GM23338 (cell line): ENCODE results near the gene UGT2B10. TPM values are rescaled to one million over a fixed set of nuclear protein-coding genes. Genes with fewer than 3 reads are reported as not detected.

Experiments used
- ATAC-seq: fragments of 200-7000 bp; cut with Tn5 transposase; 3 replicates; pipeline ENCODE4 v1.9.1; 2020
- DNase-seq: peaks from one replicate; pipeline ENCODE4 v3.0.0-alpha.2; 2015; ENCODE audit warnings: low spot score
- H2AFZ ChIP-seq: fragments of 200-600 bp; sonication (generic); 2 replicates; pipeline ENCODE4 v1.8.0; 2016; ENCODE audit warnings: antibody characterized with exemption, mild to moderate bottlenecking, moderate library complexity
- H3F3A ChIP-seq: fragments of 200-600 bp; sonication (generic); replicated peaks from 2 replicates; pipeline ENCODE4 v1.8.0; 2017; ENCODE audit warnings: antibody characterized with exemption, mixed run types, low read depth
- H3K27ac ChIP-seq: fragments of 200-600 bp; sonication (generic); 2 replicates; pipeline ENCODE4 v1.6.1; 2016; ENCODE audit warnings: low read depth
- H3K27me3 ChIP-seq: fragments of 200-600 bp; sonication (generic); 2 replicates; pipeline ENCODE4 v1.8.0; 2016; ENCODE audit warnings: mild to moderate bottlenecking, mixed run types, moderate library complexity; ENCODE audit not compliant: insufficient read depth
- H3K36me3 ChIP-seq: fragments of 200-600 bp; sonication (generic); 2 replicates; pipeline ENCODE4 v1.8.0; 2016; ENCODE audit warnings: mild to moderate bottlenecking; ENCODE audit not compliant: insufficient read depth
- H3K4me1 ChIP-seq: fragments of 200-600 bp; sonication (generic); 2 replicates; pipeline ENCODE4 v1.8.0; 2016; ENCODE audit warnings: mild to moderate bottlenecking, moderate library complexity; ENCODE audit not compliant: insufficient read depth
- H3K4me2 ChIP-seq: fragments of 200-600 bp; sonication (generic); 2 replicates; pipeline ENCODE4 v1.7.1; 2017; ENCODE audit warnings: mixed run types
- H3K4me3 ChIP-seq: fragments of 200-600 bp; sonication (generic); 2 replicates; pipeline ENCODE4 v1.6.1; 2016; ENCODE audit warnings: mixed run types
- H3K79me2 ChIP-seq: fragments of 200-600 bp; sonication (generic); replicated peaks from 2 replicates; pipeline ENCODE4 v1.8.0; 2017; ENCODE audit warnings: mild to moderate bottlenecking; ENCODE audit not compliant: insufficient read depth
- H3K9me2 ChIP-seq: fragments of 200-600 bp; sonication (generic); 2 replicates; pipeline ENCODE4 v1.8.0; 2017; ENCODE audit not compliant: insufficient read depth
- H4K20me1 ChIP-seq: fragments of 200-600 bp; sonication (generic); replicated peaks from 2 replicates; pipeline ENCODE4 v1.8.0; 2017; ENCODE audit warnings: mild to moderate bottlenecking; ENCODE audit not compliant: insufficient read depth
- H3K27ac Mint-ChIP-seq: 2 replicates; pipeline ENCODE4 v1.8.0; 2020; ENCODE audit warnings: inconsistent platforms, mild to moderate bottlenecking, moderate library complexity, mixed read lengths
- H3K27me3 Mint-ChIP-seq: 3 replicates; pipeline ENCODE4 v1.8.0; 2022; ENCODE audit warnings: low read depth, mild to moderate bottlenecking, moderate library complexity, mixed read lengths, inconsistent platforms; ENCODE audit not compliant: insufficient read depth, poor library complexity
- H3K36me3 Mint-ChIP-seq: 3 replicates; pipeline ENCODE4 v1.8.0; 2021; ENCODE audit warnings: low read depth, mild to moderate bottlenecking, inconsistent platforms, moderate library complexity, mixed read lengths
- H3K4me1 Mint-ChIP-seq: 3 replicates; pipeline ENCODE4 v1.8.0; 2020; ENCODE audit warnings: mild to moderate bottlenecking, inconsistent platforms, mixed read lengths
- H3K4me3 Mint-ChIP-seq: 3 replicates; pipeline ENCODE4 v1.8.0; 2021; ENCODE audit warnings: moderate library complexity, mild to moderate bottlenecking, inconsistent platforms, mixed read lengths
- H3K9me3 Mint-ChIP-seq: 3 replicates; pipeline ENCODE4 v1.8.0; 2020; ENCODE audit warnings: moderate library complexity, mild to moderate bottlenecking, inconsistent platforms, mixed read lengths
- CREB1 ChIP-seq: fragments of 250-450 bp; sonication (Bioruptor Pico); IDR thresholded peaks from 2 replicates; pipeline ENCODE4 v1.5.0; 2020; ENCODE audit warnings: low read depth, mild to moderate bottlenecking, moderate library complexity
- CTCF ChIP-seq, 2 experiments: fragments of 200-600 bp in 1 of 2; sonication (generic) in 1 of 2; conservative IDR thresholded peaks; 2 replicates each; pipeline versions ENCODE4 v1.5.1 to v1.6.1; 2016 to 2017; ENCODE audit warnings: antibody characterized with exemption in 2 of 2, low read depth in 2 of 2, mild to moderate bottlenecking in 2 of 2, moderate library complexity in 1 of 2
- JUNB ChIP-seq: IDR thresholded peaks from one replicate; pipeline ENCODE4 v1.6.1; 2016; ENCODE audit warnings: antibody characterized with exemption; ENCODE audit not compliant: unreplicated experiment
- NANOG ChIP-seq: IDR thresholded peaks from 2 replicates; pipeline ENCODE4 v1.6.1; 2016; ENCODE audit warnings: antibody characterized with exemption, borderline replicate concordance
- POLR2AphosphoS5 ChIP-seq: IDR thresholded peaks from 2 replicates; pipeline ENCODE4 v1.6.1; 2016; ENCODE audit warnings: antibody characterized with exemption, low read depth
- STAT1 ChIP-seq: IDR thresholded peaks from one replicate; pipeline ENCODE4 v1.6.1; 2016; ENCODE audit warnings: antibody characterized with exemption; ENCODE audit not compliant: unreplicated experiment
- ZNF114 ChIP-seq: fragments of 250-450 bp; sonication (Bioruptor Pico); IDR thresholded peaks from 2 replicates; pipeline ENCODE4 v1.5.0; 2020; ENCODE audit warnings: mild to moderate bottlenecking, moderate library complexity
- ZNF331 ChIP-seq: fragments of 250-450 bp; sonication (Bioruptor Pico); IDR thresholded peaks from 2 replicates; pipeline ENCODE4 v1.5.0; 2020; ENCODE audit warnings: low read depth, mild to moderate bottlenecking, moderate library complexity
- ZNF462 ChIP-seq: fragments of 250-450 bp; sonication (Bioruptor Pico); IDR thresholded peaks from 2 replicates; pipeline ENCODE4 v1.5.0; 2020; ENCODE audit warnings: mild to moderate bottlenecking, moderate library complexity
- polyA plus RNA-seq: library from polyadenylated mRNA; unstranded; fragments of >200 nt; fragmentation: Nextera tagmentation; extraction: Ambion mirVana; gene quantifications from 2 replicates; pipeline ENCODE4 v1.2.1, GENCODE V29; 2016
- total RNA-seq: library from RNA; depleted of rRNA; stranded (reverse); fragments of >200 nt; shearing (Covaris generic); gene quantifications from 2 replicates; pipeline ENCODE4 v1.2.3, GENCODE V29; 2014

The UGT2B10 gene
- total and polyA plus RNA-seq, 2 experiments from 2014 or later, result not detected

- Histone ChIP-seq H3K4me3 (no peak overlapping the region), H3K4me2 (no peak overlapping the region), H3K36me3 (no peaks in the 10 kb centered on the region), H3K9me2 (no peaks in the 10 kb centered on the region), H4K20me1 (no peaks in the 10 kb centered on the region), H3K27ac (no peak overlapping the region), H3K79me2 (no peaks in the 10 kb centered on the region), H2AFZ (peak overlapping the region; percentile 11), H3F3A (no peaks in the 10 kb centered on the region), H3K4me1 (no peaks in the 10 kb centered on the region), H3K27me3 (no peaks in the 10 kb centered on the region)
- Mint-ChIP-seq H3K27ac (no peak overlapping the region; the same call in 1 of the 2 replicates), H3K4me3 (no peak overlapping the region), H3K4me1 (no peaks in the 10 kb centered on the region; the same call in none of the 3 replicates), H3K9me3 (peaks cover 8% of the 10 kb centered on the region; the same call in 2 of the 3 replicates), H3K36me3 (0 out of 3 replicates have a peak, but pooled peaks cover 3% of the 10 kb centered on the region), H3K27me3 (peaks cover 3% of the 10 kb centered on the region)
- peak; percentile 8 for DNase-seq
- no peak for ATAC-seq
- TF ChIP-seq CTCF (conservative IDR thresholded peaks at IDR 0.05; ENCODE audit: low read depth in 2 of 2) (peak in 1 of 2 experiments; percentile 35; a peak in 2 of 4 replicates), NANOG (no peak)
These were observed 50.0 kb downstream of the UGT2B10 start for GRCh38 chr4:68865760-68866159.

- no peak for ATAC-seq
- peaks cover 8% of the 10 kb centered on the region; the same call in 2 of the 3 replicates for H3K9me3 Mint-ChIP-seq
- no peaks in the 10 kb centered on the region for H3F3A ChIP-seq
- no peaks in the 10 kb centered on the region for H3K9me2 ChIP-seq
- no peak for DNase-seq
- no peaks in the 10 kb centered on the region for H4K20me1 ChIP-seq
- H3K27me3 Mint-ChIP-seq, result peaks cover 3% of the 10 kb centered on the region
- H3K4me2 ChIP-seq, result no peak overlapping the region
- no peaks in the 10 kb centered on the region; the same call in none of the 3 replicates for H3K4me1 Mint-ChIP-seq
- H3K27ac Mint-ChIP-seq, result no peak overlapping the region
- no peaks in the 10 kb centered on the region for H3K4me1 ChIP-seq
- H3K4me3 Mint-ChIP-seq, result no peak overlapping the region
- H3K27me3 ChIP-seq, result no peaks in the 10 kb centered on the region
- H3K36me3 ChIP-seq, result no peaks in the 10 kb centered on the region
- H3K4me3 ChIP-seq, result no peak overlapping the region
- H3K36me3 Mint-ChIP-seq, result 0 out of 3 replicates have a peak, but pooled peaks cover 7% of the 10 kb centered on the region
- H2AFZ ChIP-seq, result no peak overlapping the region
- no peaks in the 10 kb centered on the region for H3K79me2 ChIP-seq
- no peak overlapping the region for H3K27ac ChIP-seq
- TF ChIP-seq ZNF462, result no peak
- TF ChIP-seq ZNF331 (CRISPR knock-in tag), result no peak
- TF ChIP-seq JUNB, result no peak
- no peak for TF ChIP-seq STAT1
- no peak for TF ChIP-seq NANOG
- no peak for TF ChIP-seq POLR2AphosphoS5
- no peak for TF ChIP-seq ZNF114 (CRISPR knock-in tag)
- no peak for TF ChIP-seq CTCF (conservative IDR thresholded peaks at IDR 0.05; ENCODE audit: low read depth in 2 of 2)
- no peak for TF ChIP-seq CREB1 (CRISPR knock-in tag)
These were observed 53.5 kb downstream of the UGT2B10 start for GRCh38 chr4:68869274-68869773.
